ENCODE measurements around the gene CPNE1.

- TF ChIP-seq CTCF (conservative IDR thresholded peaks at IDR 0.05; ENCODE audit: low read depth, low read length) = peak; percentile 32; the same call in 1 of the 2 replicates
- TF ChIP-seq EZH2phosphoT487 (IDR thresholded peaks at IDR 0.05; ENCODE audit: borderline replicate concordance, low read length) = no peak
Measured at GRCh38 chr20:35621560-35621946, 43.1 kb downstream of the CPNE1 start.
